Measurements from ENCODE around the gene ZFP36L2.

GRCh38 chr2:43186679-43187374 lies 39.6 kb downstream of the ZFP36L2 start:
- no peak for TF ChIP-seq GATA3 (IDR thresholded peaks at IDR 0.05; ENCODE audit: low read depth, low read length)
- no peak for TF ChIP-seq GATA2 (IDR thresholded peaks at IDR 0.05; ENCODE audit: low read depth, low read length)

Measured in SH-SY5Y (cell line).